Germinal center (tissue), 1 donor: ENCODE data around the gene COL23A1.

Source experiments
- DNase-seq: peaks from one replicate; pipeline ENCODE4 v3.0.0; 2012; ENCODE audit warnings: mixed read lengths, low spot score

Gene COL23A1

GRCh38 chr5:178588769-178589168 is 1.4 kb downstream of the COL23A1 start:
- no peak for DNase-seq

- DNase-seq = no peak
These were observed 2.2 kb downstream of the COL23A1 start for GRCh38 chr5:178587763-178588611.

DNA sequence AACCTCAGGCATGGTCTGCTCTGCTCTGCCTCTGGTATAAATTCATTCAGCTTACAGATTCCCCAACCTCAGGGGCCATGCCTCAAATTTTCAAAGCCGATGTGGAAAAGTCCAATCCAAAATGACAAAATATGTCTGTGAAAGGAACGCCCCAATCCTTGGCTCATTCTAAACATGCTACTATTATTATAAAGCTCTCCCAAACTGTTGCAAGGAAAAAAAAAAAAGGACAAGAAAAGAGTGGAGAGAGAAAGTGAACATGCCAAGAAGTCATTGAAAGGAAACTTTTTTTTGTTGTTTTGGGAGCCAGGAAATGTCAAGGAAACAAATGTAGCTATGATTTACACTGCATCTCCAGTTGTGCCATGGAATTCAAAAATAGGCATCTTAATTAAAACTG is 3.8 kb downstream of the COL23A1 start:
- no peak for DNase-seq

GRCh38 chr5:178585421-178585820 is 4.8 kb downstream of the COL23A1 start:
- peak; percentile 36 for DNase-seq

- no peak for DNase-seq
These were observed 6.9 kb downstream of the COL23A1 start for GRCh38 chr5:178583279-178583678.

DNA sequence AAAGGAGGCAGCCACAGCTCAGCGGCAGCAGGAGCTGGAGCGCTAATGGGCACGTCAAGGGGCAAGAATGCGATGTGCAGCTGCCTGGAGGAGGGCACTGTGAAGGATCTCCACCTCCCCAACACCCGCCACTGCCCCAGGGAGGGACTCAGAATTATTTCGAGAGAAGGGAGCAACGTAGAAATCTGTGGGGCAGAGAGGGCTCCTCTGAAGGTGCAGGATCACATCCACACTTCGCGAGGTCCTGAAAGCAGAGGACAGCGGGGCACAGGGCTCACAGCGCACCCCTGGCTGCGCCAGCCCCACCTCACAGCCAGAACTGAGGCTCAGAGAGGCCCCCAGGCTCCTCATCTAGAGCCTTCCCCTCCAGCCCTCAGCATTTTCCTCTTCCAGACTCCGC is 7.9 kb downstream of the COL23A1 start:
- DNase-seq = no peak

DNA sequence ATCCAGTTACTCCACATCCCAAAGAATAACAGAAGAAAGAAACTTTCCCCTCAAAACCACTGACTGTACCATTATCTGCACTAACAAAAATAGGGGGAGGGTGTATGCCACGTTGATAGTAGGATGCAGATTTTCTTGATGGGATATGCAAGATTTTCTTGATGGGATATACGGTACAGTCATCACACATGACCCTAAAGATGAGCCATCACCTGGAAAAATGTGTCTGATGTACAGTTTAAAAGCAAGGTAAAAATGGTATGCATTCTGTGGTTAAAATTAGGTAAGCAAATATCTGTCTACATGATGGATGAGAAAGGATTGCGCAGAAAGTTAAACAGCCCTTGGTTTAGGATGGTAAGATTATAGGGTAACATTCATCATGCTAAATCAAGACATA is 8.6 kb downstream of the COL23A1 start:
- no peak for DNase-seq

DNA sequence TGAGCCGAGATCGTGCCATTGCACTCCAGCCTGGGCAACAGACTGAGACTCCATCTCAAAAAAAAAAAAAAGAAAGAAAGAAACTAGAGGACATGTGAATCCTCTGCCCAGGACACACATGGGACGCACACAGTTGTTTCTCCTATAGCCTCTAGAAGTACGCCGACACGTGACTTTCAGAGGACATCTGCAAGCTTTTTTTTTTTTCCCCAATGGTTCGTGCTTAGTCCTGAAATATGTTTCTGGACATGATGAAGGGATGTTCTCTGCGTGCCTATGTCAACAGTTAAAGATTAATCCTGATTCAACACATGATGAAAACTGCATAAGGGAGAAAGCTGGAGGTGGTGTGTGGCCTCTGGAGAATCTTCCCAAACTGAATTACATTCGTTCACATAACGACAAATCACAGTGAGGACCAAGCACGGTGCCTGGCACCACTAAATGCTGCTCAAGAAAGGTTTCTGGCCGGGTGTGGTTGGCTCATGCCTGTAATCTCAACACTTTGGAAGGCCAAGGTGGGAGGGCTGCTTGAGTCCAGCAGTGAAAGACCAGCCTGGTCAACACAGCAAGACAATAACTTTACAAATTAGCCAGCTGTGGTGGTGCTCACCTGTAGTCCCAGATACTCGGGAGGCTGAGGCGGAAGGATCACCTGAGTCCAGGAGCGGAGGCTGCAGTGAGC is 9.8 kb downstream of the COL23A1 start:
- DNase-seq = no peak

DNA sequence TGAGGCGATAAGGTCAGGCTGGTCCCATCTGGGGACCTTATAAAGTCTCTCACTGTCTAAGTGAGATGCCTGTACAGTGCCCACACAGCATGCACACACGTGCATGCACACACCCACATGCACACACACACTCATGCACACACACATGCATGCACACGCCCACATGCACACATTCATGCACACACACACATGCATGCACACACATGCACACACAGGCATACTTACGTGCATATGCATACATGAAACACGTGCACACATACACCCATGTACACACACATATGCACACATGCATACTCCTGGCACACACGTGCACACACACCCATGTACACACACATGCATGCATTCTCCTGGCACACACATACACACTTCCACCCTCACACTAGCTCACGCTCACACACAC is 12.2 kb downstream of the COL23A1 start:
- DNase-seq = no peak

- DNase-seq = no peak
These were observed 12.8 kb downstream of the COL23A1 start for GRCh38 chr5:178577376-178577839.

- DNase-seq = no peak
These were observed 13.4 kb downstream of the COL23A1 start for GRCh38 chr5:178576591-178577351.

DNA sequence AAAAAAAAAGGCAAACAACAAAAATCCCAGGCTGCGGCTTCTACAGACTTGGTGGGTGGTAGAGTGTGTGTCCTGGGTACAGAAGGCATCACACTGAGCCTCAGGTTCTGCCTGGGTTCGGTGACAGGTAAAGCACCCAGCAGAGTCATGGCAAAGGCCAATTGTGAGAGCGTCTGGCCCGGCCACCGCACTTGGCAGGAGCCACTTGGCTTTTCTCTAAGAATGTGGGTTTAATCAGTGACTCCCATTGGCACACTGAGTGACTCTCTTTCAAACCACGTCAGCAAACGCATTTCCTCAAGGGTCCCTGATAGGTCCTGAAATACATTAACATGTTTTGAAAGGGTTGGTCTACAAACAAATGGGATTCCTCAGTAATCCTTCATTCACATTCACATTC is 17.0 kb downstream of the COL23A1 start:
- no peak for DNase-seq

GRCh38 chr5:178572617-178573016 is 17.6 kb downstream of the COL23A1 start:
- DNase-seq = no peak

- DNase-seq = no peak
These were observed 20.7 kb downstream of the COL23A1 start for GRCh38 chr5:178569485-178569884.

GRCh38 chr5:178564811-178565550 is 25.2 kb downstream of the COL23A1 start:
- no peak for DNase-seq

GRCh38 chr5:178564397-178564796 is 25.8 kb downstream of the COL23A1 start:
- DNase-seq = no peak

DNA sequence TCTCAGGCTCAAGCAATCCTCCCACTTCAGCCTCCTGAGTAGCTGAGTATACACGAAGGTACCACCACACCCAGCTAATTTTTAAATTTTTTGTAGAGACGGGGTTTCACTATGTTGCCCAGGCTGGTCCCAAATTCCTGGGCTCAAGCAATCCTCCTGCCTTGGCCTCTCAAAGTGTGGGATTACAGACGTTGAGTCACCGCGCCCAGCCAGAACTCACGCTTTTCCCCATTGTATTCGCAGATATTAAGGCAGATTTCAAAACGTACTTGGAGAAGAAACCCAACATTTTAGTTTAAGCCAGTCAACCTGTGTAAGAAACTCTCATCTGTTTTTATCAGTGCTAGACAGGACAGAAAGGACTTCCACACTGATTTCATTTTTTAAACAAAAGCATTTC is 26.6 kb downstream of the COL23A1 start:
- no peak for DNase-seq

DNA sequence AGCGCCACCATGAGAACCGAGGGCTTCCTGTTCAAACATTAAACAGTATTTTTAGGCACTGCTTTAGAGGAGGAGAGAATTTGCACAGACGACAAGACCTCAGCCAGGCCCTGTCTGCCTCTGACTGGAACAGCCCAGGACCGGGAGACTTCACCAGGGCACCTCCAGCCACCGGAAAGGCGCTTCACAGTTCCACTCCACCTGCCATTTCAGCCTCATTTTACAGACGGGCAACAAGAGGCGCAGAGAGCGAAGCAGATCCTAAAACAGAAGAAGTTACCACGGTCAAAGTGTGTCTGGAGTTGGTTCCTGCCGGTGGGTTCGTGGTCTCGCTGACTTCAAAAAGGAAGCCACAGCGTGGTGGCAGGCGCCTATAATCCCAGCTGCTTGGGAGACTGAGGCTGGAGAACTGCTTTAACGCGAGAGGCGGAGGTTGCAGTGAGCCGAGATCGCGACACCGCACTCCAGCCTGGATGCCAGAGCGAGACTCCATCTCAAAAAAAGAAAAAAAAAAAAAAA is 28.4 kb downstream of the COL23A1 start:
- DNase-seq = no peak

DNA sequence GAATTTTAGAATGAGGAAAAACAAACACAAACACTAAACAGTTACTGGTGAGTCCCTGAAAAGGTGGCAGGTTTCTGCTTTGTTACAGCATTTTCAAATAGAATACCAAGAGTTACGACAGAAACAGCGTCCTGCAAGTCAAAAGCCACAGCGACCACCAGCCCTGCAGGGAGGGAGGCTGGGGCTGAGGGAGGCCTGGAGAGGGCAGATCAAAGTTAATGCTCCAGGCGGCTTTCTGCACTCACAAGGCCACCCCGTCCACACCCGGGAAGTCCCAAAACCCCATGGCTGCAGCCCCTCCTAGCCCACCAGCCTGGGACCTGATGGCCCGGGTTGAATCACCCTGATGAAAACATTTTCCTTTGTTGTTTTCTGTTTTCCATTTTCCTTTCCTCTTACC is 29.3 kb downstream of the COL23A1 start:
- no peak for DNase-seq

DNA sequence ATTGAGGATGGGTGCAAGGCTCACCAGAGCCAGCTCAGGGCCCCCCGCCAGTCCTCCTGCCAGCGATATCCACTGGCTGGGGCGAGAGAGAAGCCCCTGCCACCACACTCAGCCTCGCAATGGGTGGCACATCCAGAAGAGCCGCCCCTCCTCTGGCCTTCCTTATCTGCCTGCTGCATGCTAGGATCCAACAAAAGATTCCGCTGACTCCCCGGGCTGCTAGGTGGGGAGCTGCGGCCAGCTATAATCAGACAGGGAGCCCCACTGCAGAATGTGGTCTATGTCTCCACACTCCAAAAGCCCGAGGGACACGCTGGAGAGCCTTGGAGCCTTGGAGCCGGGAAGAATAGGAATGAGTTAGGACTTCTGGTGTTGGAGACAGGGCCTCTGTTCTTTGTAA is 32.8 kb downstream of the COL23A1 start:
- DNase-seq = no peak

GRCh38 chr5:178555771-178556211 is 34.4 kb downstream of the COL23A1 start:
- DNase-seq = no peak

- DNase-seq = no peak
These were observed 35.2 kb downstream of the COL23A1 start for GRCh38 chr5:178555005-178555404.
